Measurements from ENCODE around the gene PSMC3IP.

Gene PSMC3IP

DNA sequence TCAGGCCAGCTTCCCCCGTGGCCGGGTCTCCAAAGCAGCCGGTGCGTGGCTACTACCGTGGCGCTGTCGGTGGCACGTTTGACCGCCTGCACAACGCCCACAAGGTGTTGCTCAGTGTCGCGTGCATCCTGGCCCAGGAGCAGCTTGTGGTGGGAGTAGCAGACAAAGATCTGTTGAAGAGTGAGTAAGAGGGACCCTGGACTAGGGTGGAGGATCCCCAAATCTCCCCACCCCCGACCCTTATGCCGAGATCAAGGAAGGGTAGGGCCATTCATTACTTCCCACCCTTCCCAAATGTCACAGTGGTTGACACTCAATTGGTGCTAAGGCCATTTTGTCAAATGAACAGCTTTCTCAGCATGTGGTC, 14.4 kb downstream of the PSMC3IP start:
- H3K27ac ChIP-seq (ENCODE audit: low read length, poor library complexity, severe bottlenecking), result no peak overlapping the region
- H3K9ac ChIP-seq (ENCODE audit: low read length), result peak overlapping the region; percentile 97
- H2BK15ac ChIP-seq (ENCODE audit: low read depth, poor library complexity, severe bottlenecking), result no peak overlapping the region
- peak overlapping the region in 1 of 2 experiments; percentile 98 for H3K4ac ChIP-seq (ENCODE audit: low read depth in 1 of 2, low read length in 2 of 2)
- H2AFZ ChIP-seq (ENCODE audit: low read depth, low read length), result no peak overlapping the region
- no peak overlapping the region for H3K23ac ChIP-seq (ENCODE audit: low read length in 2 of 2)
- H3K36me3 ChIP-seq (ENCODE audit: control insufficient read depth in 1 of 2, insufficient read depth in 2 of 2, low read depth in 1 of 2, low read length in 2 of 2), result peaks cover 33 to 40% of the 10 kb centered on the region in 2 experiments
- H3K4me3 ChIP-seq (ENCODE audit: insufficient read depth in 1 of 2, low read depth in 1 of 2, low read length in 2 of 2), result peak overlapping the region; percentile 78 to 95
- H3K4me1 ChIP-seq (ENCODE audit: control insufficient read depth, insufficient read depth, low read depth, low read length), result peaks cover 42% of the 10 kb centered on the region
- 97% methylated on average over 12 of the region's 14 CpGs for WGBS
- H2BK120ac ChIP-seq (ENCODE audit: low read depth, low read length), result no peak overlapping the region
- no peak overlapping the region for H2BK5ac ChIP-seq (ENCODE audit: low read depth, low read length, poor library complexity, severe bottlenecking)
- H3K9me3 ChIP-seq (ENCODE audit: control insufficient read depth, low read length), result no peaks in the 10 kb centered on the region
- H4K91ac ChIP-seq (ENCODE audit: low read length), result peak overlapping the region; percentile 14
- peaks cover 24% of the 10 kb centered on the region for H3K79me1 ChIP-seq (replicated peaks; ENCODE audit: low read length, poor library complexity, severe bottlenecking)
- H3K14ac ChIP-seq (ENCODE audit: low read length in 2 of 2), result no peak overlapping the region
- H2BK12ac ChIP-seq (ENCODE audit: low read length in 2 of 2), result no peak overlapping the region
- H3K18ac ChIP-seq (ENCODE audit: low read depth in 1 of 2, low read length in 2 of 2), result peak overlapping the region in 1 of 2 experiments; percentile 19
- H4K8ac ChIP-seq (ENCODE audit: low read length), result peak overlapping the region; percentile 98
- DNase-seq, result no peak
- peak overlapping the region; percentile 94 for H3K4me2 ChIP-seq (ENCODE audit: low read length, poor library complexity, severe bottlenecking)
- H2AK5ac ChIP-seq (ENCODE audit: low read length, severe bottlenecking), result no peak overlapping the region
- H3K27me3 ChIP-seq (ENCODE audit: control insufficient read depth in 1 of 2, insufficient read depth in 1 of 2, low read length in 2 of 2), result no peaks in the 10 kb centered on the region

DNA sequence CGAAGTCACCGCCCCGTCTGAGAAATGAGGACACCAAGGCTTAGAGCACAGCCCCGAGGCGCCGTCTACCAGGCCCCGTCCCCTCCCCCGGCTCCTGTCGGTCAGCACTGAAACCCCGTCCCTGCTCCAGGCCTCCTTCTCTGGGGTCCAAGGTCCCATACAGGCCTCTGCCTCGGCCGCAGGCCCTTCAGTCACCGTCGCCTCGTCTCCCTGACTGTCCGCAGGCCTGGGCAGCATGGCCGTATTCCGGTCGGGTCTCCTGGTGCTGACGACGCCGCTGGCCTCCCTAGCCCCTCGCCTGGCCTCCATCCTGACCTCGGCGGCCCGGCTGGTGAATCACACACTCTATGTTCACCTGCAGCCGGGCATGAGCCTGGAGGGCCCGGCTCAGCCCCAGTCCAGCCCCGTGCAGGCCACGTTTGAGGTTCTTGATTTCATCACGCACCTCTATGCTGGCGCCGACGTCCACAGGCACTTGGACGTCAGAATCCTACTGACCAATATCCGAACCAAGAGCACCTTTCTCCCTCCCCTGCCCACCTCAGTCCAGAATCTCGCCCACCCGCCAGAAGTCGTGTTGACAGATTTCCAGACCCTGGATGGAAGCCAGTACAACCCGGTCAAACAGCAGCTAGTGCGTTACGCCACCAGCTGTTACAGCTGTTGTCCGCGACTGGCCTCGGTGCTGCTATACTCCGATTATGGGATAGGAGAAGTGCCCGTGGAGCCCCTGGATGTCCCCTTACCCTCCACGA, 15.0 kb downstream of the PSMC3IP start:
- H3K27me3 ChIP-seq (ENCODE audit: control insufficient read depth in 1 of 2, insufficient read depth in 1 of 2, low read length in 2 of 2), result no peaks in the 10 kb centered on the region
- whole genome bisulfite sequencing, result 23% methylated on average over 48 of the region's 48 CpGs

GRCh38 chr17:42561897-42562387, 15.6 kb downstream of the PSMC3IP start, which contains the start of gene COASY:
Gene COASY (plus strand): TSS chr17:42562148. CDS start chr17:42562623, 475 bp downstream.
- peak within 1 kb of the TSS; percentile 85 to 96 for H3K18ac ChIP-seq (ENCODE audit: low read depth in 1 of 2, low read length in 2 of 2)
- peaks cover 21% of the 10 kb centered on the region for H3K79me1 ChIP-seq (replicated peaks; ENCODE audit: low read length, poor library complexity, severe bottlenecking)
- H3K27ac ChIP-seq (ENCODE audit: low read length, poor library complexity, severe bottlenecking), result peak within 1 kb of the TSS; percentile 80
- H2AK5ac ChIP-seq (ENCODE audit: low read length, severe bottlenecking), result peak within 1 kb of the TSS; percentile 99
- H4K91ac ChIP-seq (ENCODE audit: low read length), result peak within 1 kb of the TSS; percentile 97
- peak within 1 kb of the TSS; percentile 99 for H4K8ac ChIP-seq (ENCODE audit: low read length)
- H2BK12ac ChIP-seq (ENCODE audit: low read length in 2 of 2), result peak within 1 kb of the TSS; percentile 46 to 67
- peak within 1 kb of the TSS; percentile 81 for H2BK120ac ChIP-seq (ENCODE audit: low read depth, low read length)
- H3K27me3 ChIP-seq (ENCODE audit: control insufficient read depth in 1 of 2, insufficient read depth in 1 of 2, low read length in 2 of 2), result no peaks in the 10 kb centered on the region
- H3K9me3 ChIP-seq (ENCODE audit: control insufficient read depth, low read length), result no peaks in the 10 kb centered on the region
- peak within 1 kb of the TSS; percentile 97 for H3K9ac ChIP-seq (ENCODE audit: low read length)
- WGBS, result 1% methylated on average over 26 of the region's 26 CpGs
- peaks cover 33 to 40% of the 10 kb centered on the region in 2 experiments for H3K36me3 ChIP-seq (ENCODE audit: control insufficient read depth in 1 of 2, insufficient read depth in 2 of 2, low read depth in 1 of 2, low read length in 2 of 2)
- H3K4me1 ChIP-seq (ENCODE audit: control insufficient read depth, insufficient read depth, low read depth, low read length), result peaks cover 39% of the 10 kb centered on the region
- H3K4me3 ChIP-seq (ENCODE audit: insufficient read depth in 1 of 2, low read depth in 1 of 2, low read length in 2 of 2), result peak within 1 kb of the TSS; percentile 78 to 95
- peak within 1 kb of the TSS; percentile 94 for H3K4me2 ChIP-seq (ENCODE audit: low read length, poor library complexity, severe bottlenecking)
- no peak within 1 kb of the TSS for H3K23ac ChIP-seq (ENCODE audit: low read length in 2 of 2)
- H2BK5ac ChIP-seq (ENCODE audit: low read depth, low read length, poor library complexity, severe bottlenecking), result peak within 1 kb of the TSS; percentile 82
- peak within 1 kb of the TSS; percentile 77 for H2AFZ ChIP-seq (ENCODE audit: low read depth, low read length)
- DNase-seq, result peak; percentile 97
- peak within 1 kb of the TSS in 1 of 2 experiments; percentile 91 for H3K14ac ChIP-seq (ENCODE audit: low read length in 2 of 2)
- H3K4ac ChIP-seq (ENCODE audit: low read depth in 1 of 2, low read length in 2 of 2), result peak within 1 kb of the TSS; percentile 98
- H2BK15ac ChIP-seq (ENCODE audit: low read depth, poor library complexity, severe bottlenecking), result peak within 1 kb of the TSS; percentile 36

More for the DNA sequence above, 15.0 kb downstream of the PSMC3IP start:
- Histone ChIP-seq H3K4me3 (ENCODE audit: insufficient read depth in 1 of 2, low read depth in 1 of 2, low read length in 2 of 2) (peak overlapping the region; percentile 78 to 95), H3K4ac (ENCODE audit: low read depth in 1 of 2, low read length in 2 of 2) (peak overlapping the region; percentile 92 to 98), H3K4me1 (ENCODE audit: control insufficient read depth, insufficient read depth, low read depth, low read length) (peaks cover 39% of the 10 kb centered on the region), H3K79me1 (replicated peaks; ENCODE audit: low read length, poor library complexity, severe bottlenecking) (peaks cover 24% of the 10 kb centered on the region), H3K9ac (ENCODE audit: low read length) (peak overlapping the region; percentile 97), H2AK5ac (ENCODE audit: low read length, severe bottlenecking) (peak overlapping the region; percentile 86), H3K14ac (ENCODE audit: low read length in 2 of 2) (peak overlapping the region in 1 of 2 experiments; percentile 3), H2AFZ (ENCODE audit: low read depth, low read length) (no peak overlapping the region), H2BK12ac (ENCODE audit: low read length in 2 of 2) (peak overlapping the region; percentile 46 to 67), H3K36me3 (ENCODE audit: control insufficient read depth in 1 of 2, insufficient read depth in 2 of 2, low read depth in 1 of 2, low read length in 2 of 2) (peaks cover 33 to 40% of the 10 kb centered on the region in 2 experiments), H2BK120ac (ENCODE audit: low read depth, low read length) (peak overlapping the region; percentile 81), H2BK15ac (ENCODE audit: low read depth, poor library complexity, severe bottlenecking) (peak overlapping the region; percentile 36), H3K9me3 (ENCODE audit: control insufficient read depth, low read length) (no peaks in the 10 kb centered on the region), H3K27ac (ENCODE audit: low read length, poor library complexity, severe bottlenecking) (peak overlapping the region; percentile 80), H2BK5ac (ENCODE audit: low read depth, low read length, poor library complexity, severe bottlenecking) (peak overlapping the region; percentile 82), H4K91ac (ENCODE audit: low read length) (peak overlapping the region; percentile 97), H3K18ac (ENCODE audit: low read depth in 1 of 2, low read length in 2 of 2) (peak overlapping the region; percentile 71 to 85), H4K8ac (ENCODE audit: low read length) (peak overlapping the region; percentile 98), H3K23ac (ENCODE audit: low read length in 2 of 2) (no peak overlapping the region), H3K4me2 (ENCODE audit: low read length, poor library complexity, severe bottlenecking) (peak overlapping the region; percentile 94)
- no peak for DNase-seq

DNA sequence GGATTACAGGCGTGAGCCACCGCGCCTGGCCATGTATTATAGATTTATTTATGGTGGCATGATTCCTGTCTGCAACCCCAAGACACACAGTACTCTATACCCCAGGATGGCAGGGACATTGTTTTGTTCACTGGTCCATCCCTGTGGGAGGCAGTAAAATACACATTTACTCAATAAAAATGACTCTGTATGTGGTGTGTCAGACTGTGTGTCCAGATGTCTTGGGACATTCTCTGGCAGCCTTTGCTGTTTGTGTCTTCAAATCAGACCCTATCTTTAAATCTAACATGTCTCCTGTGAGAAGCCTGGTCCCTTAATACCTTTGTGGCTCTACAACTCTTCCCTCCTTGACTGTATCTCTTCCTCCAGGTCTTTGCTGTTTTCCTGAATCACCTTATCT, 17.3 kb downstream of the PSMC3IP start:
- H2AK5ac ChIP-seq (ENCODE audit: low read length, severe bottlenecking), result no peak overlapping the region
- no peak overlapping the region for H3K4ac ChIP-seq (ENCODE audit: low read depth in 1 of 2, low read length in 2 of 2)
- peaks cover 36% of the 10 kb centered on the region for H3K4me1 ChIP-seq (ENCODE audit: control insufficient read depth, insufficient read depth, low read depth, low read length)
- no CpG with 5 or more reads among the region's 3 CpGs for WGBS
- no peak overlapping the region for H3K4me3 ChIP-seq (ENCODE audit: insufficient read depth in 1 of 2, low read depth in 1 of 2, low read length in 2 of 2)
- peaks cover 19 to 24% of the 10 kb centered on the region in 2 experiments for H3K36me3 ChIP-seq (ENCODE audit: control insufficient read depth in 1 of 2, insufficient read depth in 2 of 2, low read depth in 1 of 2, low read length in 2 of 2)
- H3K27ac ChIP-seq (ENCODE audit: low read length, poor library complexity, severe bottlenecking), result no peak overlapping the region
- H3K14ac ChIP-seq (ENCODE audit: low read length in 2 of 2), result no peak overlapping the region
- no peak overlapping the region for H2AFZ ChIP-seq (ENCODE audit: low read depth, low read length)
- H2BK12ac ChIP-seq (ENCODE audit: low read length in 2 of 2), result no peak overlapping the region
- H3K9me3 ChIP-seq (ENCODE audit: control insufficient read depth, low read length), result no peaks in the 10 kb centered on the region
- no peak overlapping the region for H4K91ac ChIP-seq (ENCODE audit: low read length)
- no peaks in the 10 kb centered on the region for H3K27me3 ChIP-seq (ENCODE audit: control insufficient read depth in 1 of 2, insufficient read depth in 1 of 2, low read length in 2 of 2)
- peaks cover 14% of the 10 kb centered on the region for H3K79me1 ChIP-seq (replicated peaks; ENCODE audit: low read length, poor library complexity, severe bottlenecking)
- H3K18ac ChIP-seq (ENCODE audit: low read depth in 1 of 2, low read length in 2 of 2), result no peak overlapping the region
- H3K9ac ChIP-seq (ENCODE audit: low read length), result peak overlapping the region; percentile 28
- H2BK5ac ChIP-seq (ENCODE audit: low read depth, low read length, poor library complexity, severe bottlenecking), result no peak overlapping the region
- no peak overlapping the region for H2BK15ac ChIP-seq (ENCODE audit: low read depth, poor library complexity, severe bottlenecking)
- H4K8ac ChIP-seq (ENCODE audit: low read length), result no peak overlapping the region
- DNase-seq, result no peak
- H2BK120ac ChIP-seq (ENCODE audit: low read depth, low read length), result no peak overlapping the region
- no peak overlapping the region for H3K23ac ChIP-seq (ENCODE audit: low read length in 2 of 2)
- no peak overlapping the region for H3K4me2 ChIP-seq (ENCODE audit: low read length, poor library complexity, severe bottlenecking)
